Measurements from ENCODE around the gene LHX2.

LHX2 gene

GRCh38 chr9:124068251-124068650 is 56.7 kb downstream of the LHX2 start:
- no peak for DNase-seq

GRCh38 chr9:124074746-124075145 is 63.2 kb downstream of the LHX2 start:
- DNase-seq: no peak

- no peak for DNase-seq
These were observed 64.2 kb downstream of the LHX2 start for GRCh38 chr9:124075761-124076160.

- DNase-seq: no peak
These were observed 66.5 kb downstream of the LHX2 start for GRCh38 chr9:124077915-124078572.

- no peak for DNase-seq
These were observed 67.1 kb downstream of the LHX2 start for GRCh38 chr9:124078641-124079040.

GRCh38 chr9:124079176-124079925 is 67.8 kb downstream of the LHX2 start:
- DNase-seq: no peak

GRCh38 chr9:124082622-124083021 is 71.1 kb downstream of the LHX2 start:
- DNase-seq: no peak

All from MV-4-11 (cell line).